Measurements from ENCODE around the gene PRTN3.

The PRTN3 gene

GRCh38 chr19:858868-859843 is 18.4 kb downstream of the PRTN3 start, which contains the start of gene CFD:
Gene CFD, plus strand, starts transcription at chr19:859664. Its CDS starts 26 bp downstream, at chr19:859690.
- TF ChIP-seq CTCF (conservative IDR thresholded peaks at IDR 0.05; ENCODE audit: low read depth), result no peak
- CTCF ChIA-PET, result interaction anchor here (0.6 to 0.8 kb wide), 3 partner anchors 15 to 212 kb away, joined by 3 read pairs; no protein-coding TSS in a partner anchor
- no peak for DNase-seq (ENCODE audit: low spot score)
- peak within 1 kb of the TSS; percentile 62 for H3K27ac ChIP-seq
- POLR2A ChIA-PET (ENCODE audit: low non-redundant PET), result no interaction called here

DNA sequence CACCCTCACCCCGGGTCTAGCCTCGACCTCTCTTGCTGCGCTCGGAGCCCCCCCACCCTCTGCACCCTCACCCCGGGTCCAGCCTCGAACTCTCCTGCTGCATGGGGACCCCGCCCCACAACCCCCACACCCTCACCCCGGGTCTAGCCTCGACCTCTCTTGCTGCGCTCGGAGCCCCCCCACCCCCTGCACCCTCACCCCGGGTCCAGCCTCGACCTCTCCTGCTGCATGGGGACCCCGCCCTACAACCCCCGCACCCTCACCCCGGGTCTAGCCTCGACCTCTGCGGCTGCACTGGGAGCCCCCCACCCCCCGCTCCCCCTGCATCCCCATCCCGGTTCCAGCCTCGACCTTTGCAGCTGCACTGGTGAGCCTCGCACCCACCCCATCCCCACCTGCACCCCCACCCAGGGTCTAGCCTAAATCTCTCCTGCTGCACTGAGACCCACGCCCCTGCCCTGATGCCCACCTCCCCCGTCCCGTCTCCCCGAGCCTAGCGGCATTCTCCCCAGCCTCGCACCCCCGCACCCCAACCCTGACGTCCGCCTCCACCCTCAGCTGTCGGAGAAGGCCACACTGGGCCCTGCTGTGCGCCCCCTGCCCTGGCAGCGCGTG is 20.4 kb downstream of the PRTN3 start:
- H3K27ac ChIP-seq, result peak overlapping the region; percentile 73
- DNase-seq (ENCODE audit: low spot score), result no peak
- TF ChIP-seq CTCF (conservative IDR thresholded peaks at IDR 0.05; ENCODE audit: low read depth), result no peak
- POLR2A ChIA-PET (ENCODE audit: low non-redundant PET), result no interaction called here
- CTCF ChIA-PET, result interaction anchor here (0.6 to 1.0 kb wide), 3 partner anchors 18 to 91 kb away, joined by 3 to 4 read pairs (median 4); no protein-coding TSS in a partner anchor

- H3K27ac ChIP-seq, result peak overlapping the region; percentile 73
- peak; percentile 41 for TF ChIP-seq CTCF (conservative IDR thresholded peaks at IDR 0.05; ENCODE audit: low read depth)
- CTCF ChIA-PET, result interaction anchor here (0.6 to 1.0 kb wide), 2 partner anchors 19 to 87 kb away, joined by 3 to 4 read pairs; no protein-coding TSS in a partner anchor
- POLR2A ChIA-PET (ENCODE audit: low non-redundant PET), result no interaction called here
- peak; percentile 75 for DNase-seq (ENCODE audit: low spot score)
Observed at GRCh38 chr19:861756-862580, 21.2 kb downstream of the PRTN3 start.

DNA sequence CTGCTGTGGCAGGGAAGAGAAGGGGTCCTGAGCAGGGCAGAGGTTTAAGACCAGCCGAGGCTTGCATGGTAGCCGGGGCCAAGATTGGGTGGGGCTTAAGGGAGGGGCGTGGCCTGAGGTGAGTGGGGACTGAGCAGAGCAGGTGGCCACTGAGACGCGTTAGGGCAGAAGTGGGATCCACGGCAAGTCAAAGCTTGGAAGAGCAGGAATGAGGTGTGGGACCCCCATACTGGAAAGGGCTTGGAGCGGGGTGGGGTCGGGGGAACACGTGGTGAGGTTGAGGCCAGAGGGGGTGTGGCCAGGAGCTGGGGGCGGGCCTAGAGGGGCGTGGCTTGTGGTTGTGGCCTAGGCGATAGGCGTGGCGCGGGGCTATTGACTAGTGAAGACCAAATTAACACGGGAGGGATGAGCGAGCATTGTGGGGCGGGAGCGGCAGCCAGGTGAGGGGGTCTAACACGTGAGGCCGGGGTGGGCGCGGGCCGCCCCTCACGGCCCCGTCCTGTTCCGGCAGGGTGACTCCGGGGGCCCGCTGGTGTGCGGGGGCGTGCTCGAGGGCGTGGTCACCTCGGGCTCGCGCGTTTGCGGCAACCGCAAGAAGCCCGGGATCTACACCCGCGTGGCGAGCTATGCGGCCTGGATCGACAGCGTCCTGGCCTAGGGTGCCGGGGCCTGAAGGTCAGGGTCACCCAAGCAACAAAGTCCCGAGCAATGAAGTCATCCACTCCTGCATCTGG is 21.9 kb downstream of the PRTN3 start:
- peak overlapping the region; percentile 73 for H3K27ac ChIP-seq

GRCh38 chr19:863315-863620 is 22.5 kb downstream of the PRTN3 start:
- POLR2A ChIA-PET (ENCODE audit: low non-redundant PET), result no interaction called here
- DNase-seq (ENCODE audit: low spot score), result no peak
- CTCF ChIA-PET, result interaction anchor here (0.6 to 1.6 kb wide), 5 partner anchors 9 to 376 kb away, joined by 3 to 5 read pairs (median 4); no protein-coding TSS in a partner anchor
- TF ChIP-seq CTCF (conservative IDR thresholded peaks at IDR 0.05; ENCODE audit: low read depth), result no peak
- peak overlapping the region; percentile 73 for H3K27ac ChIP-seq

More for the DNA sequence above, 21.9 kb downstream of the PRTN3 start:
- peak; percentile 63 for DNase-seq (ENCODE audit: low spot score)
- ChIA-PET CTCF (interaction anchor here (0.6 to 1.6 kb wide), 4 partner anchors 10 to 142 kb away, joined by 3 to 5 read pairs (median 4); no protein-coding TSS in a partner anchor), POLR2A (ENCODE audit: low non-redundant PET) (no interaction called here)
- TF ChIP-seq CTCF (conservative IDR thresholded peaks at IDR 0.05; ENCODE audit: low read depth), result no peak

Measured in RWPE1 (cell line).